Activated T-helper 9 cell treated with anti-CD3 and anti-CD28 coated beads, Interleukin-2, amount 50 U/mL, for 16 hours (primary cell): ENCODE data around the gene POTEE.
"Not testable (repeated sequence)": the region's sequence is repeated elsewhere in the genome, so short reads cannot be mapped to it uniquely, and the experiment has no call there.

Experiments used
- DNase-seq: peaks from one replicate; pipeline ENCODE4 v3.0.0-alpha.2; 2020; ENCODE audit warnings: low read depth

The POTEE gene

DNA sequence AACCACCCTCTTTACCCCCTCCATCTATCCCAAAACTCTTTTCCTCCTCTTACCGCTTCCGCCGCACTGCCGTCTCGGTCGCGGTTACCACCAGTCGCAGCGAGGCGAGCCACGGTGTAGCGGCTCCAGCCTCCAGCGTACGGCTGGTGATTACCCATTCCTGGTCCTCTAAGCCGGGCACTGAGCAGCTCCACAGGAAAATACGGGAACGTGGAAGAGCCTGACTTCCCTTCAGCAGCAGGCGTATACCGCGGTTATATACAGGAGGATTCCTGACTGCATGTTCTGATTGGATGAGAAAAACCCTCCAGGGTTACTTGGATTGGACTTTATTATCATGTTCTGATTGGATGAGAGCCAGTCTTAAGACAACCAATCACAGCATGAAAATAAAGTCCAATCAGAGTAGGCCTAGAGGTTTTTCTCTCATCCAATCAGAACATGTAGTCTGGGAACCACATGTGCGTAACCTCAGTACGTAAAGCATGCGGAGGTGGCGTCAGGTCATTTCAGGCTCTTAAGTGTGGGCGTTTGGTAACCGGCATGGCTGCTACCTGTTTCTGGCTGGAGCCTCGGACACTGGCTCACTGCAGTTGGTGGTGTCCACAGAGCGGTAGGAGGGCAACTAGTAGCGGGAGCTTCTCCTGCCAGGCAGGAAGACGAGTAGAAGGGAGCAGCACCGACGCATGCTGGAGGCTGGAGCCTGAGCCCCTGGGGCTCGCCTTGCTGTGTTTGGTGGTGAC is at the start of gene POTEE:
Gene POTEE (plus strand): TSS at position 507 of the 743 bp plus-strand sequence. CDS start 8,867 bp downstream, outside the sequence.
- DNase-seq: not testable (repeated sequence)

DNA sequence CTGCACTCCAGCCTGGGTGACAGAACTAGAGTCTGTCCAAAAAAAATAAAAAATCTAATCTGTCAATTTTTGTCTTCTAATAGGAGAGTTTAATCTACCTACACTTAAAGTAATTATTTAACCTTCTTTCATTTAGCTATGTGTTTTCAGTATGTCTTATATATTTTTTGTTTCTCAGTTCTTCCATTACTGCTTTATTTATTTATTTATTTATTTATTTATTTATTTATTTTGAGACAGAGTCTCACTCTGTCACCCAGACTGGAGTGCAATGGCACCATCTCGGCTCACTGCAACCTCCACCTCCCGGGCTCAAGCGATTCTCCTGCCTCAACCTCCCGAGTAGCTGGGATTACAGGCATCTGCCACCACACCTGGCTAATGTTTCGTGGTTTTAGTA is 43.8 kb upstream of the POTEE start:
- DNase-seq: not testable (repeated sequence)

DNA sequence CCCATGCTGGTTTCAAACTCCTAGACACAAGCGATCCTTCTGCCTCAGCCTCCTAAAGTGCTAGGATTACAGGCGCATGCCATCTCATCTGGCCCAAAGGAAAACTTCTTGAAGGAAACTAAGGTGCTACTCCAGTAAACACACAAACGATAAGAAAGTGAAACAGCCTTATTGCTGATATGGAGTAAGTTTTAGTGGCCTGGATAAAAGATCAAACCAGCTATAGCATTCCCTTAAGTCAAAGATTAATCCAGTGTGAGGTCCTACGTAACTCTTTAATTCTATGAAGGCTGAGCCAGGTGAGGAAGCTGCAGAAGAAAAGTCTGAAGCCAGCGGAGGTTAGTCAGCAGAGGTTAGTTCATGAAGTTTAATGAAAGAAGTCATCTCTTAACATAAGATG is 40.8 kb upstream of the POTEE start:
- DNase-seq: no peak

DNA sequence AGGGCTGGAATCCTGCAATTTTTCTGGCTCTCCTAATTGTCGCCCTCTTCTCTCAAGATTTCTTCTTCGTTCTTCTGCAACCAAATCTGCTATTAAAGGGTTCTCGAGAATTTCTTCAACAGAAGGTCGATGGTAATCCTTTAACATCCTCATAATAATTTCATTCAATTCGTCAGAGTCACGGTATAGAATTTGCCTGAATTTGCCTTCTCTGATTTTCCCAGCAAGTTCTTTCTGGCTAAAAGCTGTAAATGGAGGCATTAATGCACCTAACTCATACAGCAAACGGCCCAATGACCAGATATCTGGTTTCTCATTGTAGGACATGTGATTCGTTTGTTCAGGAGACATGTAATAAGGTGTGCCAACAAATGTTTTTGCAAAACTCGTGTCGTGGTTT is 31.3 kb upstream of the POTEE start:
- not testable (repeated sequence) for DNase-seq

DNA sequence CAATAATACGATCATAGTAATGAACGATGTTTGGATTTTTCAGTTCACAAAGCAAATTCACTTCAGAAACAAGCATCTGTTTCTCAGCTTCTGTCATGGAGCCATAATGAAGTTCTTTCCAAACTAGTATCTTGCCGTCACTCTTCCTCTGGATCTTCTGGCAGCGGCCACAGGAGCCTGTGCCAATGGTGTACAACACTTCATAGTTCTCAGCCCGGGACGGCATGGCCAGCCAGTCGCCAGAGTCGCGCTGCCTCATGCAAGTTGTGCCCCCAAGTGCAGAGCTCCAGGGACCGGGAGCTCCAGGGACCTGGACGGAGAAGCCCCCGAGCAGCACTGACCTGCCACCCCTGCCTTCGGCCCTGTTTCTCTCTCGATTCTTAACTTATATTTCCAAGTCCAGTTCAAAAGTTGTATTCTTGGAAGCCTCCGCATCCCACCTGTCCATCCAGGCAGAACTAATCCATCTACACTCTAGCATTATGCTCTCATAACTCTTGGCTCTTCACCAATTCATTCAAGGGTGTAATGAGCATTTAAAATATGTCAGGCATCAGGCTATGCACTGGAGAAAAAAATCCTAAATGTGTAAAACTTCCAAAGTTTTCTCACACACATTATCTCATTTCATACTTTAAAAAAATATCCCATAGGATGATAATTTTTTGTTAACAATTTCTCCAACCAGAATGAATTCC is 30.5 kb upstream of the POTEE start:
- not testable (repeated sequence) for DNase-seq

DNA sequence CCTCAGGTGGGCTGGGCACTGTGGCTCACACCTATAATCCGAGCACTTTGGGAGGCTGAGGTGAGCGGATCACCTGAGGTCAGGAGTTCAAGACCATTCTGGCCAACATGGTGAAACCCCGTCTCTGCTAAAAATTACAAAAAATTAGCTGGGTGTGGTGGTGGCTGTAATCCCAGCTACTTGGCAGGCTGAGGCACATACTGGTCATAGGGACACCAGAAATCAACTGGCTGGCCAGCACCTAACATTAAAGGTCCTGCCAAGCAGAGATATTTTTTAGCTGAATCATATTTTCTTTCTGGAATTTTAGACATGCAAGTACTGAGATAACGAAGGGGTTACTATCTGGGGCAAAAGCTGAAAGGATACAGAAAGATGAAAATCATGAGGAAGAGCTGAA is 27.9 kb upstream of the POTEE start:
- DNase-seq: not testable (repeated sequence)

DNA sequence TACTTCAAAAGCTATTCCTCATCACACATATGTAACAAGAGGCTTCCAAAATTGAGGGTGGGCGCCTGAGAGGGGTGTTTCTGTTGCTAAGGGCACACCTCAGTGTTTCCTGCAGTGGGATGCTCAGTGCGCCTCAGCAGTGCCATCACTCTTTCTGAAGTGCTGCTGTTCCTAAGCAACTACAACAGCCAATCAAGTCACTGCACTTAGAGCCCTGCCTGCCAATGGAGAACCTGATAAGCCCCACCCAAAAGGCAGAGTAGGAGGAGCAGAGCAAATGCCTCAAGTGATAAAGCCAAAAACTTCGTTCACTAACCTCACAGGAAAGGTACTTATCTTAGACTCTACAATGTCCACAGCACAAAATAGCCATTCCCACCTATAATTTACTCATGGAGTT is 15.9 kb upstream of the POTEE start:
- not testable (repeated sequence) for DNase-seq

DNA sequence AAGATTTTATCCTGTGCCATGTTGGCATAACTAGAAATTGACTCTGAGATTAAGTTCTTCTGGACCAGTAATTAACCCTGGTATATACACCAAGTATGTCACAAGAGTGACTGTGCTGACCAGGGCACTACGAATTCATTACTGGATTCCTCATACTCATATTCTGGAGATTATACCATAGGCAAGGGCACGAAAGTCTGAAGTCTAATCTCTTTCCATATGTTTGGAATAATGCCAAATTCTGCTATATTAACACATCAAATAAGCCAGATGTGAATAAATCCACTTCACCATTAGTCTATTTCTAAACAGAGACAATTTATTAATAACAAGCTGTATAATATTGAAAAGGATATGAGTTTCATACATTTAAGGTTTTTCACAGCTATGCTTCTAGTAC is 13.2 kb upstream of the POTEE start:
- not testable (repeated sequence) for DNase-seq

DNA sequence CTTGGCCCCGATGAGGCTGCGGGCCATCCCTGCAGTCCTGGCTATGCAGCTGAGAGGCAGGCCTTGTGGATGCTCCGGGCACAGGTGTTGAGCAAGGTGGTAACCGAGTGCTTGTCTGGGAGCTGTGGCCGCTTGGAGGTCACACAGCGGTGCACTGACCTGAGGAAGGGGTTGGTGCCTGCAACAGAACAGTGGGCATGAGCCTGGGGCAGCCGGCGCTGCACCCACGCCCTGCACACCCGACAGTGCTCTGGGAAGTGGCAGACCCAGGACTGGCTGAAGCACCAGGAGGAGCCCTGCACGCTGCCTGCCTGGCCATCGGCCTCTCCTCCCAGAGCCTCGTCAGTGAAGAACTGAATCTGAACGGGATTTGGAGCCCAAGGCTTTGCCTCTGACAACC is 8.2 kb upstream of the POTEE start:
- no peak for DNase-seq

DNA sequence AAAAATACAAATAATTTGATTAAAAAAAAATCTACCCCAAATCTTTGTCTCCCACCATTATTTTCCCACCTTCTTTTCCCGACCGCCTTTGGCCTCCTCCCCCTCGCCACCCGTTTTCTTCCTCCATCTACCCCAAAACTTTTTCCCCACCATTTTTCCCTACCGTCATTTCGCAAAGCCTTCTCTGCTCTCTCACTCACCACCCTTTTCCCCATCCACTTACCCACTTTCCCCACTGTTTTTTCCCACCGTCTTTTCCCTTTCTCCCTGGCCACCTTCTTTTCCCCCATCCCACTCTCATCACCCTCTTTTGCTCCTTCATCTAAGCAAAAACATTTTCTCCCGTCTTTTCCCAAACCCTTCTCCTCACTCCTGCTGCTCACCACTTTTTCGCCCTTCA is 1.5 kb upstream of the POTEE start:
- not testable (repeated sequence) for DNase-seq

DNA sequence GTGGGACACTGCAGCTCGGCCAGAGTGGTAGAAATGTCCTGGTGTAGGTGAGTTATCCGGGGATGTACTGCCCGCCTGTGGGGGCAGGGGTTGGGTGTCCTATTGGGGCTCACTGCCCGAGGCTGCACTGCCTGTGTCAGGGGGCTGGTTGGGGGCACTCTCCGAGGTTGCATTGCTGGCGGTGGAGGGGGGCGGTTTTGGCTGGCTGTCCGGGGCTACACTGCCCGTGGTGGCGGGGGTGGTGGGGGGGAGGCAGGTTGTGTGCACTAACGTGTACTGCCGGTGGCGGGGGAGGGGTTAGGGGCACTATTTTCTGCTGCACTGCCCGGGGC is 403 bp downstream of the POTEE start:
- DNase-seq: not testable (repeated sequence)

DNA sequence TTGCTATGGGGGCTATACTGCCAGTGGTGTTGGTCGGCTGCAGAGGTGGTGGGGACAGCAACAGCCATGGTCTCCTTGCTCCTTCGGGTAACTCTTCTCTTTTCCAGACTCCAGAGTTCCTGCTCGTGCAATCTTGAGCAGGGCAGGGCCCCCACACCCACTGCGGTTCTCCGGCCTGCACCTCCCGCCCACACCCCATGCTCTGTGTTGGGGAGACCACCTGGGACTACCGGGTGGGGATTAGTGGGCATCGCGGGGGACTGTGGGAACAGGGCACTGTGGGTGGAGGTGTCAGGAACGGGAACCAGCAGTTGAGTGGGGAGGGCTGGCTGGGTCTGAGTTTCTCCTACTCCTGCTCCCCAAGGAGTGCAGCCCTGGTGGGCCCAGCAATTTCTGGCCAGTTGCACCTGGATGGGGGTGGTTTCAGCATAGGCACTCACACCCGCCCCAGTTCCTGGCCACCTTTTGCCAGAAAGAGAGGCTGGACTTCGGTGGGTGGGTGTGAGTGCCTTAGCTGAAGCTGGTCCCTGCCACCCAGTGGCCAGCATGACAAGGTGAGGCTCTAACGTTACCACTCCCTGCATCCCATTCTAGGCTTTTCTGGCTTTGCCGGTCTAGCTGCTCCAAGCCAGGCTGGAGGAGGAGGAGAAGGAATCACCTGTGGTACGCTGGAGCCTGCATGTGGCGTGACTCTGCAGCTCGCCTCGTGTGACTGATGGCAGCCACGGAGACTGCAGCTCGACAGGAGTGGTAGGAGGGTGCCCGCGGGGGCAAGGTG is 1.3 kb downstream of the POTEE start:
- DNase-seq: not testable (repeated sequence)

DNA sequence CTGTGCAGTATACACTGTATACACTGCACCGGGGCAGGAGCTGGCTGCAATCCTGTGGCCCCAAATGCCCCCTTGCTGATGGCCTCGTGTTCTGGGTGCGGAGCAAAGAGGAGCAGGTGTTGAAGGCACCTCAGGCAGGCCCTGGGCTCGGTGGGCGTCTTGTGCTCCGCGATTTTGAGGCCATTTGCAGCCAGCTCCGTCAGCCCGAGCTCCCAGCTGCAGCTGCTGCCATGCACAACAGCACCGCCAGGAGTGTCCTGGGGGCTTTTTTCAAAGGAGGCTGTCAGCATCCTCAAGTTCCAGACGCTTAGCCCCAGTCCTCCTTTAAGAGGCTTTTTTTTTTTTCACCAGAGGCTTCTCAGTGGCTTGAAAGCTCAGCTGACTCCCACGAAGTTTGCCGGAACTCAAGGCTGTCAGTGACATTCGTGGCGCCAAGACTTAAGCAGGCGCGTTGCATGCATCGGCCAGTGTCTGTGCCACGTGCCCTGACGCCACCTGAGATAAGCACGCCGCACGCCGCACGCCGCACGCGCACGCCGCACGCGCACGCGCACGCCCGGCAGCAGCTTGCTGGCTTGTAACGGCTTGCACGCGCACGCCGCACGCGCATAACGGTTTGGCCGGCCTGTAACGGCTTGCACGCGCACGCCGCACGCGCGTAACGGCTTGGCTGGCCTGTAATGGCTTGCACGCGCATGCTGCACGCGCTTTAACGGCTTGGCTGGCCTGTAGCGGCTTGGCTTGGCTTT is 8.1 kb downstream of the POTEE start:
- not testable (repeated sequence) for DNase-seq

DNA sequence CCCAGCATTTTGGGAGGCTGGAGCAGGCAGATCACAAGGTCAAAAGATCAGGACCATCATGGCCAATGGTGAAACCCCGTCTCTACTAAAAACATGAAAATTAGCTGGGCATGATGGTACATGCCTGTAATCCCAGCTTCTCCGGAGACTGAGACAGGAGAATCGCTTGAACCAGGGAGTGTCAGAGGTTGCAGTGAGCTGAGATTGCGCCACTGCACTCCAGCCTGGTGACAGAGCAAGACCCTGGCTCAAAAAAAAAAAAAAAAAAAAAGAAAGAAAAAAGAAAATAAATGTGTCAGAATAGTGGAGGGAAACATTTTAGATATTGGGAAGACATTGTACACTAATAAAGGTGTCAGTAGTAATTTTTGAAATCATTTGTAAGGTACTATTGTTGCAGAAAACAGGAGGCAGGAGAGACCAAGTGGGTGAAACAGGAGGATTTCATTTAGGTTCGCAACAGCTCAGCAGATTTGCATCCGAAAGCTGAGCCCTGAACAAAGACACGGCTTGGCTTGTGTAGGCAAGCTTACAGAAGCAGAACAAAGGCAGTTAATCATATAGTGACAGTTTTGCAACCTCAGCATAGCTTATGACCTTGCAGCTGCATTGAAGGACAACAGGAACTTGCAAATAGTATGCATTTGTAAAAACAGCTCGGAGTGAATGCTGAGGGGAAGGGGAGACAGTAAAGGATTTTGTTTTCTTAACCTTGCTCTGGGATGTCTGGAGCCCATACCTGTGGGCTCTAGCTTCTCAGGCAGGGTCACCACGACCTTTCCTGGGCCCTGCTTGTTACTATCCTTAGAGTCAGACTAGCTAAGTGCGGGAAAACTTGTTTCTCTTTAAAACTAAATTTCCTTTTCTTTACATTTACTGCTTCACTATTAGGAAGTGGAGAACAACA is 26.5 kb downstream of the POTEE start:
- not testable (repeated sequence) for DNase-seq
